OCI-LY1 (cell line): ENCODE results near the gene SYT5.

Experiments used
- EZH2 ChIP-seq: fragments of 200-600 bp; sonication (generic), shearing (Covaris generic); IDR thresholded peaks from 2 replicates; pipeline ENCODE4 v1.8.0; 2017; ENCODE audit warnings: borderline replicate concordance, mixed run types, mild to moderate bottlenecking, antibody characterized with exemption, low read length, moderate library complexity, mixed read lengths
- TF ChIP-seq, protein P1 (sequence below): fragments of 200-600 bp; sonication (generic), shearing (Covaris generic); IDR thresholded peaks from 2 replicates; pipeline ENCODE4 v1.5.1; 2017; ENCODE audit warnings: mild to moderate bottlenecking, antibody characterized with exemption, low read length, moderate library complexity, mixed read lengths

GRCh38 chr19:55173714-55174409 lies 6.2 kb downstream of the SYT5 start:
- TF ChIP-seq, protein P1, sequence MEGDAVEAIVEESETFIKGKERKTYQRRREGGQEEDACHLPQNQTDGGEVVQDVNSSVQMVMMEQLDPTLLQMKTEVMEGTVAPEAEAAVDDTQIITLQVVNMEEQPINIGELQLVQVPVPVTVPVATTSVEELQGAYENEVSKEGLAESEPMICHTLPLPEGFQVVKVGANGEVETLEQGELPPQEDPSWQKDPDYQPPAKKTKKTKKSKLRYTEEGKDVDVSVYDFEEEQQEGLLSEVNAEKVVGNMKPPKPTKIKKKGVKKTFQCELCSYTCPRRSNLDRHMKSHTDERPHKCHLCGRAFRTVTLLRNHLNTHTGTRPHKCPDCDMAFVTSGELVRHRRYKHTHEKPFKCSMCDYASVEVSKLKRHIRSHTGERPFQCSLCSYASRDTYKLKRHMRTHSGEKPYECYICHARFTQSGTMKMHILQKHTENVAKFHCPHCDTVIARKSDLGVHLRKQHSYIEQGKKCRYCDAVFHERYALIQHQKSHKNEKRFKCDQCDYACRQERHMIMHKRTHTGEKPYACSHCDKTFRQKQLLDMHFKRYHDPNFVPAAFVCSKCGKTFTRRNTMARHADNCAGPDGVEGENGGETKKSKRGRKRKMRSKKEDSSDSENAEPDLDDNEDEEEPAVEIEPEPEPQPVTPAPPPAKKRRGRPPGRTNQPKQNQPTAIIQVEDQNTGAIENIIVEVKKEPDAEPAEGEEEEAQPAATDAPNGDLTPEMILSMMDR, result no peak
- no peak for TF ChIP-seq EZH2
